ENCODE measurements around the gene MPPED2.
A peak's percentile ranks its signal among the peaks of the same experiment; 100 is the strongest.

The MPPED2 gene

DNA sequence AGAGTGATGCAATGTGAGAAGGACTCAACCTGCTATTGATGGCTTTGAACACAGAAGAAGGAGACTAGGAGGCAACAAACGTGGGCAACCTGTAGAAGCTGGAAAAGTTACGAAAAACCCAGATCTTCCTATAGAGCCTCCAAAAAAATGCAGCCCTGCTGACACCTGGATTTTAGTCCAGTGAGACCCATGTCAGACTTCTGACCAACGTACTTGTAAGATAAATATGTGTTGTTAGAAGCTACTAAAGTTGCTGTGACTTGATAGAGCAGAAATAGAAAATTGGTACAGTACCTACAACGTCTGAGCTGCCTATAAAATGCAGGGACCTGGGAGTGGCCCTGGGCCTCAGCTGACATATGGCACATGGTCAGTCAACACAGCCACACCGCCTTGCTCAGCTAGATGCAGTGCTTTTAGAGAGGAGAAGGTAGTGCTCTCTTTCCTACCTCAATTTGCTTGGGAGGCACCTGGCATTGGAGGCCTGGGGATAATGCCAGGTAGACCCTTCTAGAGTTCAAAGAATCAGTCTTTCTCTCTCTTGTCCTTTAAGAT, 165.8 kb downstream of the MPPED2 start:
- DNase-seq (ENCODE audit: low read depth, low spot score) = no peak

DNA sequence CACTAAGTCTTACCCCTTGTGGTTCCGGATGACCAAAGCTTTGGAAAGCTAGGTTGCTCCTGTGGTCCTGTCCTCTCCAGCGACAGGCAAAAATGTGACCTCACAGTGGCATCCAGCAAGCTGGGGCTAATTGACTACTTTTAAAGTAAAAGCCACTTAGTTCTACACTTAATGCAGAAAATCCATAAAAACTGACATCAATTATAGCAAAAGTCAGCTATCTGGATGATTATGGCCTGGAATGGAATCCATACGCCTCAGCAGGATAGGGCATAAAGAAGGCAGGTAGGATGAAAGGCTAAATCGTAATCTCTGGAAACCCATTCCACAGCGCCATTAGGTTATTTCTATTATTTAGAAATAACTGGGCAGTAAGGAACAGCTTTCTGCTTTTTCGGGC, 171.3 kb downstream of the MPPED2 start:
- no peak for DNase-seq (ENCODE audit: low read depth, low spot score)

DNA sequence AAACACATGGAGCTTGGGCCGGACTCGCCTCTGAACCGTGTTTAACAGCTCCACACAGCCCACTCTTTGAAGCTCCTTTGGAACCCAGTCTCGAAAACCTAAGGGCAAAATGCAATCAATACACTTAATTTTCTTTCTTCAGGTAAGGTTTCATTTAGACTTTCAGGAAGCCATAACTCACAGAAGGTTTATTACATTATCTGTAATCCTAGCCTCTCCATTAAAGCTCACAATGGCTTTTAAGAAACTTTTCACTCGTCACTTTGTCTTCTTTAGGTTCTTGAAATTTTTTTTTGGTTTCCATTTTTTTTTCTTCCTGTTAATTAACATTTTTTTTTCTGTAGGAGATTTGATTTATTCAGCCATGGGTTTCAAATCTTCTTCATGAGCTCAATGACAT, 171.9 kb downstream of the MPPED2 start:
- no peak for DNase-seq (ENCODE audit: low read depth, low spot score)

DNA sequence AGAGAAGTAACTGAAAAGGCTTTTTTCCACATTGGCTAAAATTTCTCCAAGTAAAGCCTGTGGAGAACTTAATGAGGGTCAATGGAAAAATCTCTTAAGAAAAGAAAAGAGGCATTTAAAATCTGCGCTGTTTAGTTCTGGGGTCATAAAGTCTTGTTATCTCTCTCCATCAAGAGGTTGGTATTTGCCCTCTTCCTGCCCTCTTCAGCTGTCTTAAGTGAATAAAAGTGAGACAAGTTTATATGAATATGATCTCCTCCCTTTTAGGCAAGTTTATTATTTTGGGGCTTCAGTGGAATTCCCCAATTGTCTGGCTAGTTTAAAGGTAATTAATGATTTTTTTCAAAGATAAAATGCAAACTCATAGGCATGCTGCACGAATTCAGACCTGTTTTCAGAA, 173.6 kb downstream of the MPPED2 start:
- DNase-seq (ENCODE audit: low read depth, low spot score) = no peak

DNA sequence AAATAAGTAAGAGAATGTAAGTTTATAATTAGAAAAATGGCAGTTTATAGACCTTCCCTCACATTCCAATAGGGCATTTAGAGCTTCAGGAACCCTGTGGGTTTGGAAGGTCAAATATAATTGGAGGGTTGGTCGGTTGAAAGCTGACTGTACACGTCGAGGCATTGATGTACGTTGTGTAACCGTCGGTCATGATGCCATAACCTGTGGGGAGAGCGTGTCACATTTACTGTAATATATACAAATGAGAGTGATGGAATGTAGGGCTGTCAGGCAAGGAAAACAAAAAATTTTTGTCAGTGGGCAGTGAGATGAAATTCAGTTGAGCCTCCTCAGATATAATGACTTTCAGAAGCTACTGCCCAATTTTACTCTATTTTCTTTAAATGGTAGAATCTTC, 174.8 kb downstream of the MPPED2 start:
- DNase-seq (ENCODE audit: low read depth, low spot score) = peak; percentile 7

DNA sequence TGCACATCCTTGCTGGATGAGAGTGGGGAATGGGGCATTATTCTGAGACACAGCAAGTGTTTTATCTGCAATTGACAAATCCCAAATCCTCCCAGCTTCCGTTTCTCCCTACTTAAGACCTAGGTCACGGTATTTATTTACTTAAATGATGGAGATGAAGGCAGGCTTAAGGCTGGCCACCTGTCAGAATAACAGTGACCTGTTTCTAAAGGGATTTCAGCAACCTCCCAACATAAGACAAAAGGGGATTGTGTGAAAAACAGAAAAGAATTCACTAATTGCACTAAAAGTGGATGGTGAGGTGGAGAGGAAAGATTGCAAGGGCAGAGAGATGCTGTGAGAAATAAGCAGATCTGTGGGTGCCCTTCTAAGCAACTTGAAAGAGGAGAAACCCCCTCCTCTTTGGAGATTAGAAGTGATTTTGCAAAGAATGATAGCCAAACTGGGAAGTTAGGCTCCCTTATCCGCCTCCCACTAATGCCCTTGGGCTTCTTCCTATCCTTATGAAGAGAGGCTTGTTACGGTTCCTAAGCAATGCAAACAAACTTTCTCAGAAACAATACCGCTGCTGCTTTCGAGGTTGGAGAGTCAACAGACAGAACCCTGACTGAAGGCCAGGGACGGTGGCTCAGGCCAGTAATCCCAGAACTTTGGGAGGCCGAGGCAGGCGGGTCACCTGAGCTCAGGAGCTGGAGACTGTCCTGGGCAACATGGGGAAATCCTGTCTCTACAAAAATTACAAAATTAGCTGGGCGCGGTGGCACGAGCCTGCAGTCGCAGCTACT, 179.0 kb downstream of the MPPED2 start:
- peak; percentile 10 for DNase-seq (ENCODE audit: low read depth, low spot score)

DNA sequence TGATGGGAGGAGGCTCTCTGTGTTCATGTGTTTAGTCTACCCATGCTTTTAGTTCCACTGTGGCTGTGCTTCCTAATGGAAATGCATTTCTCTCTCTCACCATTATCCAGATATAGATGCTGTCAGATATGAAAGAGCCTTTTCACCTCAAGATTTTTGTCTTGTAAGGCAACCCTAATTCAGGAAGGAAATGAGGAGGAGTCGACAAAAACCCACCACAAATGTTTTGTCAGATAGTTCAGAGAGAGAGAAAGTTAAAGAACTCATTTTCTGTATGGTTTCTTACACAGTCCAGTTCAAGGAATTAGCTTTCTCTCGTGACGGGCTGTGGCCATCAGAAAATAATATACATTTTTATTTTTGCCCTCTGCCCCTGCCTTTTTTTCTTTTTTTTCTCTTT, 180.8 kb downstream of the MPPED2 start:
- DNase-seq (ENCODE audit: low read depth, low spot score) = no peak

DNA sequence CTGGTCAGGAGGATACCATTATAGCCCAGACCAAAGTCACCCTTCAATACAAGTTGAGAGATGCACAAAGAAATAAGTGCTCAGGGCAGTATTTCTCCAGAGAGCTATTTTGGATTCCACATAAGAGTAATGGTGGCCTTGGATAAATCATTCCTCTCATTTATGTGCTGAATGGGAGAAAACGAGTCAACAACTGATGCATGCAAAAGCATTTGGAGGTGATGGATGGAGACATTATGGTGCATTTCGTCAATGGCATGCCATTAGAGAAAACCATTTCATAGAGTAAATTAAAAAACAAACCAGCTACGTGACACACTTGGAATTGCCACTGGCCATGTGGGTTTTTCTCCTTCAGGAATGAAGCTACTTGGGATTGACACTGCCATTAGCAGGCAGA, 182.0 kb downstream of the MPPED2 start:
- DNase-seq (ENCODE audit: low read depth, low spot score) = no peak

DNA sequence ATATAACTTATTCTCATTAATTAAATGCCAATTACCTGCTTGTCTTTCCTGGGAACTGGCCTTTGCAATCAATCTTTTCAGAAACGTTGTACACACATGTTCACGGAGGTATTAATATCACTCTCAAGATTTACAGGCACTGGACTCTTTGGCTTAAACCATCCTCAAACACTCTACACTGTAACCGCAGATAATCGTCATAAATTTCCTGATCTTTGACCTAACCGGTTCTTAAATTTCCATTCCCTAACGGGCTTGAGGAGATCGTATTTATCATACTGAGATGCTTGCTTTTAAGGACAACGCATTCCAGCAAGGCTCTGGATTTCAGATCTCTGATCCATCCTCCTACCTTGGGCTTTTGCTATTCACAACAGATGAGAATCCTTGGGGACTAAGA, 190.4 kb downstream of the MPPED2 start:
- DNase-seq (ENCODE audit: low read depth, low spot score) = no peak

DNA sequence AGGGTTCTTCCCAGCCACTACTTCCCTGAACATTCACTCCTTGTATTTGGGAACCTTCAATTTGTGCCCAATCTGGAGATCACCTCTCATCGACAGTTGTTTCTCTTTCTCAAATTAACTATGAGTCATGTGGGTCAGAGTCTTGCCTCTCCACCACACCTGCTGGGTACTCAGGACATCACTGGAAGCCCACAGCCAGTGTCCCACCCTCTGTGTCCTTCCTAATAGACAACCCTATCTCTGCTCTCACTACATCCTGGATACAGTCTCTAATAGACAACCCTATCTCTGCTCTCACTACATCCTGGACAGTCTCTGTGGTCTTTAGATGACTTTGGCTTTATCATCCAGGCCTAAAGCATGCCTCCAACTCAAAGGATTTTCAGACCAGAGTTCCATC, 193.1 kb downstream of the MPPED2 start:
- DNase-seq (ENCODE audit: low read depth, low spot score) = no peak

DNA sequence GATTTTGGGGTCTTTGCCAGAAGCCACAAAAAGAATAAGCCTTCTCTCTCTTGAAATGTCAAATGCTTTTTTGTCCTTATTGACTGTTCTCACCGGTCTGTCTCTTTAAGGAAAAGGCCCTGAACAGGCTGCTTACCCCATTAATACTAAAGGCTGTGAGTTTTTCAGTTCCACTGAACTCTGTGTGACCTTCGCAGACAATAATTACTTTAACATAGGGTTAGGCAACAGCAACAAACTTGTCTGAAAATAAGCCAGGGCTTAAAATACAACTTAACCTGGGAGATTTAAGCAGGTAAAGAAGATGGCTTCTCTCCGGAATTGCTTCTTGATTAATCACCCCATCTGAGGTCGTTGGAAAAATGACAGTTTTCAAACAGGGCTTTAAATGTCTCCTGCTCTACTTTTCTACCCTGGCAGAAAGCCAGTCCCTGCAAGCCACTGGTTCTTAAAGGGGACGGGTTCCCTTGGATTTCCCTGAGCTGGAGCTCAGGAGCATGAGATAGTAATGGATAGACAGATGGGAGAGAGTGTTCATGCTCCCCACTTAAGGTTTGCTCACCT, 193.8 kb downstream of the MPPED2 start:
- peak; percentile 75 for DNase-seq (ENCODE audit: low read depth, low spot score)

DNA sequence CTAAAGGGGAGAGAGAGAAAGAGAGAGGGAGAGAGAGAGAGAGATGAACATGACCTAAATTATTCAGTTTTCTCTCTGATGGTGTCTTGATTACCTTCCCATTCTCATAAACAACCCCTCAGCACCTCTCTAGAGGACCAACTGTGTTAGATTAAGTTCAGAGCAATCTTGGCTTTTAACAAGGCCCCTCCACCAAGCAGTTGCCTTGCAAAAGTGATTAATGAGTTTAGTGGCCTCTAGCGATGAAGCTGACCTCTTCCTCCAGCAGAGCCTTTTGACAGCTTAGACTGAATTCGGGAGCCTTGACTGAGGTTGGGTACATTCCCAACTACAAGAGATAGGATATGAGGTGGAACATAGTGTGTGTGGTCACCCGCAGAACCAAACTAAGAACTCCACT, 197.2 kb downstream of the MPPED2 start:
- no peak for DNase-seq (ENCODE audit: low read depth, low spot score)

DNA sequence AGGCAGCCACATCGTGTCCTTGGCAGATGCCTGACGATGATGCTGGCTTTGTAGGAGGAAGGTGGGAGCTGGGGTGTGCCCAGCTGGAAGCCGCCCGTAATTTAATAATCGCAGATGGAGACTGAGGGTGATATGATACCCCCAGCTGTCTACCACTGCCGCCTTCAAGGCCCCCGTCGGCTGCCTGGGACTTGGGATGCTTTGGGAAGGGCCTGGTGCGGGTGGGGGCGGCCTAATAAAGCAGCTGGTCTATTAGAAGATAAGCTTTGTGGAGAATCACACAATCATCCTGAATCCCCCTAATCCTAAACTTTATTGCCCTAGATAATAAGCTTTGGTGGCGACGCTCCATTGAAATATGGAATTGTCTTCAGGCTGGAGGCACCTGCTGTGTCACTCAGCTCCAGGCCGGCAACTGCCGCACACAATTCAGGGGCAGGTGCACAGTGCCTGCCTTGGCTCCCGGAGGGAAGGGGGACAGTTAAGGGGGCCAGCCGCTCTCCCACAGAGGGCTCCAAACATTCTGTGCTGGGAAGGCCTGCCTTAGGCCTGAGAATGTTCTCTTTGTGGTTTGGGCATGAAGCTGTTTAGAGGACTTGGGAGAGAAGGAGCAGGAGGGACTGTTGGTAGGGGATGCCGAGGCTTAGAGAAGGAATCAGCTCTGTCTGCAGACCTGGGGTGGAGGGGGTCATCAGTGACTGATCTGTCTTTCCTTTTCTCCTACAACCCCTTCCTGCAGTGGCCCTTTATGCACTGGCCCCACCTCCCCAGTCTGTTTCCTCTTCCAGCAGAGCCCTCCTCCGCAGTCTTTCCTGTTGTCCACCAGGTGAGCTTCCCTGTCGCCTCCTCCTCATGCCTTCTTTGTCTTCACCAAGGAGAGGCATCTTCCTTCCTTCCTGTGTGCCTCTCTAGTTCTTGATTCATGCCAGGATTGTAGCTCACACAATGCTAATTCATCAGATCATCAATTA, 198.0 kb downstream of the MPPED2 start:
- DNase-seq (ENCODE audit: low read depth, low spot score) = no peak

DNA sequence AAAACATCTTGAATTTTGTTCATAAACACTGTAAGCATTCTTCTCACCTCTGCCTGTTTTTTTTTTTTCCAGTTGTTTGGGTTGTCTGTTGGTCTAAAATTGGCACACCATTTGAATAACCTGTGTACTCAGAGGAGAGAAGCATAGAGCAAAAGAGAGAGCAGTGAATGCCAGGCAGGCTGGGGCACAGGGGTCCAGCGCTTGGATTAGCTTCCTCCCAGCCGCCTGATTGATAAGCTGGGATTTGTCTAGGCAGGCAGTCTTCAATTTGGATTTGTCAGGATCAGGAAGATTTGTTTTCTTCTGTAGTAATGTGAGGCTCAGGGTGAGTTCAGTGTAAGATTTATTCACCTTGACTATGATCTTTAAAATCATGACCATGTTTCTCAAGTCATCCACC, 204.3 kb downstream of the MPPED2 start:
- no peak for DNase-seq (ENCODE audit: low read depth, low spot score)

DNA sequence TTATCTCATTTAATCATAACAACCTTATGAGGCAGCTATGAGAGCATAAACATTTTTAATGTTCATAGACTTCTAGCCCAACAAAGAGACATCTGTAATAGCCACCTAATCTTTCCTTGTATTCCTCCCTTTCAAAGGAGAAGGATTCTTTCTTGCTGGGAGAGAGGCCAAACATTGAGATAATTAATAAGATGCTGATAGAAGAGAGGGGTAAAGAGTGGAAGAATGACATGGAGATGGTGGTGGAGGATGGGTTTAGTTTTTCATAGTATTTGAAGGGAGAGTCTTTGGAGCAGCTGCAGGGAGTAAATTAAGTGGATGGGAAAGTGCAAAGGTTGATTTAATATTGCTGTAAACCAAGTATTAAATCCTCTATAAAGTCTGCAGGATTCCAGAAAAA, 205.3 kb downstream of the MPPED2 start:
- DNase-seq (ENCODE audit: low read depth, low spot score) = no peak

DNA sequence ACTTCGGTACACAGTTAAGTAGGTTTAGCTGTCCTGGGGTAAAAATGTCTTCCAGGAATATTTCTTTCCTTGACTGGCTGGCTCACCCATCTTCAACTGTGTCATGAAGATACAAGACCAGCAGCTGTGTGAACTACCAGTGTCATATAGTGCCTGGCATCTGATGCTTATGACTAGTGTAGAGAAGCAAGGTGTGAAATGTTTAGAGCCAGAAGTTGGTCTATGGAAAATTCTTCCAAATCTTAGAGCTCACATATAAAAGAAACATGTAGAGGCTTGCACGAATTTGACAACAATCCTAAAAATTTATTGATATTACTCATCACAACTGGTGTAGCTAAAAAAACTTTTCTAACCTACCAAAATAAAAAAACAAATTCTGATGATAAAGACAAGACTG, 208.8 kb downstream of the MPPED2 start:
- no peak for DNase-seq (ENCODE audit: low read depth, low spot score)

DNA sequence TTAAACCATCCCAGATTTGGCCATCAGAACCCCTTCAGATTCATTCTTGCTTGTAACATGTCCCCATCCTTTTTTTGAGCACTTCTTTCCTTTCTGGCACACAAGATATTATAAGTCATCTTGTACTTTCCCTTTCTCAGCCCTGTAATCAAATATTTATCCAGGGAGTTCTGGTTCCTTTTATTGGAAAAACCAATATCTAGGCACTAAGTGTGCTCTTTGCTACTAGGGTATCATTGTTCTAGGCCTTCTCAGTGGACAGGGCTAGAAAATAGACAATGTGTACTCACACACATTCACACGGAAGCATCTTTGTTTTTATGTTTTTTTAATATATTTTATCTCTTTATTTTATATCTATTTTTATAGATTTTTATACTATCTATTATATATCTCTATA, 216.0 kb downstream of the MPPED2 start:
- no peak for DNase-seq (ENCODE audit: low read depth, low spot score)

DNA sequence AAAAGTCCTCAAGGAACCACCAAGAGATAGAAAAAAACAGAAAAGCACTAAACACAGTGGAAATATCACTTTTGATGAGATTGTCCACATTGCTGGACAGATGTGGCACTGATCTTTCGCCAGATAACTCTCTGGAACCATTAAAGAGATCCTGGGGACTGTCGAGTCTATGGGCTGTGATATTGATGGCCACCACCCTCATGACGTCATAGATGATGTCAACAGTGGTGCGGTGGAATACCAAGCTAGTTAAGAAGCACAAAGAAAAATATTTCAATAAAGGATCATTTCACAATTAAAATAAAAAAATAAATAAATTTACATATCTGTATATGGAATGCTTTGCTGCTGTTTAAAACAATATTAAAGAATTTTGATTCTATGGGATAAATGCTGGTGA, 217.8 kb downstream of the MPPED2 start:
- DNase-seq (ENCODE audit: low read depth, low spot score) = no peak

DNA sequence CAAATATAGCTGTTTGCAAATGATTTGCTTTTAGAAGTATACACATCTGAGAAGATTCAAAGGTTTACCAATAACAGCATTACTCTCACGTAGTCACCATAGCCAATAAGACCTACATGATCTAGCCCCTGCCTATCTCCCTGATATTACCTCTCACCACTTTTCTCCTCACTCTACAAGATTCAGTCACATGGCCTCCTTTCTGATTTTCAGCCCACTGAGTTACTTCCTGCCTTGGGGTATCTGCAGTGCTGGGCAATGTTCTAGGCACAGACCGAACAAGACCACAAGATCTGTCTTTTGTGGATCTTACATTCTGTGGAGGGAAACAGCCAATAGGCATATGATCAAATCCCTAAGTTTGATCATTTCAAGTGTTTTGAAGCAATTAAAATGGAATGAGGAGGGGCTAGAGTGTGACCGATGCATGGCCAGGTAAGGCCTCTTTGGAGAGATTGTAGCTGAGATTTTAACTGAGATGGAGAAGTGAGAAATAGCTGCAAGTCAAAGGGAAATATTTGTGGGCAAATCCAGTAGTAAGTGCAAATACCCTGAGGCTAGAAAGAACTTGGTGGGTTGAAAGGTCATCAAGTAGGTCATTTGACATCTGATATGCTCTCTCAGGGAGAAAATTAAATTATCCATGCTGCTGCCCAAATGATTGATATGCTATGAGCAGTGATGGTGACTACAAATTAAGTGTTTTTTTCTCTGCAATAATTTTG, 220.2 kb downstream of the MPPED2 start:
- DNase-seq (ENCODE audit: low read depth, low spot score) = no peak

DNA sequence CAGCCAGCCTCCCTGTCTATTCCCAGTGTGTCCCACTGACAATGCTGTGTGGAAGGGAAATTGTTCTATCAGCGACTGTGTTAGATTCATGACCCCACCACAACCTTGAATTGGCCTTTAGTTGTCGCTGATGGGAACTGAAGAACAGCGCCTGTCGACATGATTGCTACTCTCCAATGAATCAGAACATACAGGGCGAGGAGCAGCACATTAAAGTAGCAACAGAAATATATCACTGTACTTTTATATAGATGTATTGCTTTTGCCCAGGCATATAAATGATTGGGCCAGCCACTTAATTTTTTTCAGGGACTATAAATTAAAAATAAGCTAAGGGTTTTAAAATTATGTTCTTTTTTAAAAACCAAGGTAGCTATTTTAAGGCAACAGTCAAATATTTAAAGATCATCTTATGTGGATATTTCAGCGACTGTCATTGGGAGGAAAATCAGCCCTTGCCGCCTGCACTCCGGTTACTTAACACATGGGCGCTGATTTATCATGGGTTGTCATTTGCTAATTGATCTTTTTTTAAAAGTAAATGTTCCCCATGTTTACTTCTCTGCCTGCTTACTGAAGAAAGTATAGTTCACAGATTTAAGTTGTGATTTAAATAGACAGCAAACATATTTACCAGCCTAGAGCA, 221.2 kb downstream of the MPPED2 start:
- DNase-seq (ENCODE audit: low read depth, low spot score) = no peak
